Measurements from ENCODE around the gene HOXB1. TPM values are rescaled to one million over a fixed set of nuclear protein-coding genes. Genes with fewer than 3 reads are reported as not detected.
"Not testable (repeated sequence)": the region's sequence is repeated elsewhere in the genome, so short reads cannot be mapped to it uniquely, and the experiment has no call there.

Gene HOXB1
- total RNA-seq, 1 experiment from 2014 or later: not detected

DNA sequence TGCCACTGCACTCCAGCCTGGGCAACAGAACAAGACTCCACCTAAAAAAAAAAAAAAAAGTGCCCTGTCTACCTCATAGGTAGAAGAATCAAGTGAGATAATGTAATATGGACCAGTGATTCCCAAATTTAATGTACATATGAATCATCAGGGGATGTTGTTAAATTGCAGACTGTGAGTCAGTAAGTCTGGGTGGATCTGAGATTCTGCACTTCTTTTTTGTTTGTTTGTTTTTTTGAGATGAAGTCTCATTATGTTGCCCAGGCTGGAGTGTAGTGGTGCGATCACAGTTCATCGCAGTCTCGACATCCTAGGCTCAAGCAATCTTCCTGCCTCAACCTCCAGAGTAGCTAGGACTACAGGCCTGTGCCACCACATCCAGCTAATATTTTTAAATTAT, 31.6 kb downstream of the HOXB1 start:
- DNase-seq (ENCODE audit: low spot score): no peak

DNA sequence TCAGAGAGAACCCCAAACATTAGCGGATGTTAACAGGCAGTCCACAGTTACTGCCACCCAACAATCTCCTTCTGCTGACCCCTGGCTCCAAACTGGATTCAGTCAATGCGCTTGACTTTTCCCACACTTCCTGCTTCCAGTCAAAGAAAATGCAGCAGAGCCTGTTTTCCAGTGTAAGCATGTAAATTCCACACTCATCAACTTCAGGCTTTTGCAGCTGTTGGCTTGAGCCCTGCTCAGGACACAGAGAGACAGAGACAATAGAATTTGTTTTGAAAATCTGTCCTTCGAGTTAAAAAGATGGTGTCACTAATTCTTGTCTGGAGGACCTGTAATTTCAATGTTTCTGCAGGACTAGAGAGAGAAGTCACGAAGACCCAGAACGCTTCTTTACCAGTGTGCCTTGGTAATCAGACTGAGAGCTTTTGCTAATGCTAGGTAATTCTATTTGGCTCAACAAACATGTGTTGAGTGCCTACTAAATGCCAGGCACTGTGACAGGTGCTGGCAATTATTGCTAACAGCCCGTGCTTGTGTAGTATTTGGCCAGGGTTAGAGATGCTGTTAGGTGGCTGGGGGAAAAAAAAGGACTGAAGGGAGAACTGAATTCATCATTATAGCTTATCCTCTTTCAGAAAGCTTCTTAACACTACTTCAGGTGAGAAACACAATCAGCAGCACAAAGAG, 32.5 kb downstream of the HOXB1 start:
- DNase-seq (ENCODE audit: low spot score): peak; percentile 86

DNA sequence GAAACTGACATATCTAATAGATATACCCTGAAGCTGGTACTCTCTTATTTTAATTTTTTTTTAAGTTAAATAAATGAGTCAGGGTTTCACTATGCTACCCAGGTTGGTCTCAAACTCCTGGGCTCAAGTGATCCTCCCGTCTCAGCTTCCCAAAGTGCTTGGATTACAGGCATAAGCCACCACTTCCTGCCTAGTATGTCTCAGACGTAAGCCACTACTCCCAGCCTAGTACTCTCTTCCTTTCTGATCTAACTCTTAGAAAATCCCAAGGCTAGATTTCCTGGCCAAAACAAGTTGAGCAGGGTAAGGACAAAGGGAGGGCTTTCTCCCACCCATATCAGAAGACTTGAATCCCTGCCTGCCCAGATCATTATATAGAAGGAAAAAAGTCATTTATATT, 33.7 kb downstream of the HOXB1 start:
- DNase-seq (ENCODE audit: low spot score): peak; percentile 47

DNA sequence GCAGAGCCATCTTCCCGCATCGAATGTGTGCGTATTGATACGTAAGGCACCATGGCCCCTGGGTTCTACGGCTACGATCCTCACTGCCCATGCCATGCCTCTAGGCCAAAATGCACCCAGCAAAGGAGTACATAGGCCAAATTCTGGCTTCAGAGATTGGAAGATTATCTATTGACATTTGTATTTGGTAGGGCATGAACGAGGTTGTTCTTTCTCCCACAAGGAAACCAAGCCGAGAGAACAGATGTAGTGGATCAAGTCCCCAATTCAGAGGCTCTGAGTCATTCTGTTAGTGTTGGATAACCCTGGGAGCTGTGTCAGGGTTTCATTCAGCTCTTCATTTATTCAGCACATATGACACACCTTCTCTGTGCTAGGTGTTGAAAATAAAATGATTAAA, 36.5 kb downstream of the HOXB1 start:
- no peak for DNase-seq (ENCODE audit: low spot score)

DNA sequence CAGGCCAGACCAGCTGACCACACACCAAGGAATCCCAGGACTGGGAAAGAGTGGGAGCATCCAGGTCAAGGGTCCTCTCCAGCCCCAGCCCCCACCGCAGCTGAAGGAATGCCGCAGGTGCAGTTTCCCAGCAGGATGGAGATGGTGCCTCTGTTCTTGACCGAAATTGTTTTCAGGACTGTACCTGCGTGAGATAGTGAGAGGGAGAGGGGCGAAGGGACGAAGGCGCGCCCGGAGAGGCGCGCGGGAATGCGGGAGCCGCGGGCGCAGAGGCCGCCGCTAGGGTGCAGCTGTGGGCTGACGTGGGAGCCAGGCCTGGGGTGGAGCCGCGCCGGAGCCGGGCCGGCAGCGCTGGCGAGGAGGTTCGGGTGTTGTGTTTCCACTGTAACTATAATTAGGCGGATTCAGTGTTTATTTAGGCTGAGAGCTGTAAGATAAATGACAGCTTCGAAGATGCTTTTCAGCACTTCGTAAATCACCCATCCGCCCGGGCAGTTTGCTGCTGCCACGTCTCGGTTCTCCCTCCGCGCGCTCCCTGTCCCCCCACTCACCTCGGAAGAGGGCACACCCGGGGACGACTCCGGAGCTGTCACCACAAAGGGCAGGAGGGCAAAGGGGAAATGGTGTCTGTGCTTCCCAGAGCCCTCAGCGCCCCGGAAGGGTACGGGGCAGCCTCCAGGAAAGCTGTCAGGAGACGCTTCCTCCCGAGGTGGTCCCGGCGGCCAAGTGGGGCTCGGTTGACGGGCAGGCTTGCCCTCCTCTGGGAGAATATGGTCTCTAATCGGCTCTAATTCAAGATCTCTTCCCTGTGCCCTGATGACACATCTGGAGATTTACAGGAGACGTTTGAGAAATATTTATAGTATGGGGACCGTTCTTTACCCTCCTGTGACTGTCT, 38.2 kb downstream of the HOXB1 start:
- DNase-seq (ENCODE audit: low spot score): peak; percentile 88

DNA sequence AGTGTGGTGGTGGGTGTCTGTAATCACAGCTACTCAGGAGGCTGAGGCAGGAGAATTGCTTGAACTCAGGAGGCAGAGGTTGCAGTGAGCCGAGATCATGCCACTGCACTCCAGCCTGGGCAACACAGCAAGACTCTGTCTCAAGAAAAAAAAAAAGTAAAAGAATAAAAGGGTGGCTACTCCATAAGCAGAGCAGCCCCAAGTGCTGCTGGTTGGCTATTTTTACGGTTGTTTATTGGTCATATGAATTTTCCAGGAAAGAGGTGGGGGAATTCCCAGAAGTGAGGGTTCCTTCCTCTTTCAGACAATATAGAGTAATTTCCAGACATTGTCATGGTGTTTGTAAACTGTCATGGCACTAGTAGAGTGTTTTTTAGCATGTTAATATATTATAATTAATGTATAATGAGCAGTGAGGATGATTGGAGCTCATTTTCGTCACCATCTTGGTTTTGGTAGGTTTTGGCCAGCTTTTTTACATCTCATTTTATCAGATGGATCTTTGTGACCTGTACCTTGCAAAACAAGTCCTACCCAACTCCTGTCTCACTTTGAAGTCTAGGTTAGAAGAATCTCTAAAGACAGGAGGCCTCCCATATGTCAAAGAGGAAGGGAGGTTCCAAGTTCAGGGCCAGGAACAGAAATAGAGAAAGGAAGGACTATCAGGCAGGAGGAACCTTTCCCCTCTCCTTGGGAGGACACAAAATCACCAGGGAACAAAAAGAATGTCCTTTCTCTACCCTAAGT, 39.1 kb downstream of the HOXB1 start:
- DNase-seq (ENCODE audit: low spot score): peak; percentile 45

DNA sequence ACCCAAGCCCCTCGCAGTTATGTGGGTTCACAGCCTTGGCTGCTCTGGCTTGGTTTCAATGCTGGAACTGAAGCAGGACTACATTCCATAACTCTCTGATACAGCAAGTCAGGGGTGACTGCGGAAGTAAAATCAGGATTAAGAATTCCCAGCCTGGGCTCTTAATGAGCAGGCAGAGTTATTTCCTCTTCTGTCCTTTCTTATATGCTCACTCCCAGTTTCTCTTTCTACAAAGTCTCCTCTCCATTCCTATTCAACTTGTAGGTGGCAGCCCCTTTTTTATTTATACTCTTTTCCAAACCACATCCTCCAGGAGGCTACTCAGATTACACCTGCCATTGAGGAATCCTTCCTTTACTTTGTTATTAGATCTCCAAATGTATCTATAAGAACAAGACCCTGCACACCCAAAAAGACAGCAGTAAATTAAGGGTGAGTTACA, 40.3 kb downstream of the HOXB1 start:
- DNase-seq (ENCODE audit: low spot score): peak; percentile 68

DNA sequence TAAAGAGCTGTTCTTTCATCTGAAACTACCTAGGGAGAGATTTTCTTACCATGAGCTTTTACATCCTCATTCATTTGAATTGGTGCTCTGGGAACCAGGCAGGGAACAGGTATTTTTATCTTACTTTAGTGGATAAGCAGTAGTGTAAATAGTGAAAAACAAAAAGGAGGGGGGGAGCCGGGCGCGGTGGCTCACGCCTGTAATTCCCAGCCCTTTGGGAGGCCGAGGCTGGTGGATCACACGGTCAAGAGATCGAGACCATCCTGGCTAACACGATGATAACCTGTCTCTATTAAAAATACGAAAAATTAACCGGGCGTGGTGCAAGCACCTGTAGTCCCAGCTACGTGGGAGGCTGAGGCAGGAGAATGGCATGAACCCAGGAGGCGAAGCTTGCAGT, 41.0 kb downstream of the HOXB1 start:
- no peak for DNase-seq (ENCODE audit: low spot score)

DNA sequence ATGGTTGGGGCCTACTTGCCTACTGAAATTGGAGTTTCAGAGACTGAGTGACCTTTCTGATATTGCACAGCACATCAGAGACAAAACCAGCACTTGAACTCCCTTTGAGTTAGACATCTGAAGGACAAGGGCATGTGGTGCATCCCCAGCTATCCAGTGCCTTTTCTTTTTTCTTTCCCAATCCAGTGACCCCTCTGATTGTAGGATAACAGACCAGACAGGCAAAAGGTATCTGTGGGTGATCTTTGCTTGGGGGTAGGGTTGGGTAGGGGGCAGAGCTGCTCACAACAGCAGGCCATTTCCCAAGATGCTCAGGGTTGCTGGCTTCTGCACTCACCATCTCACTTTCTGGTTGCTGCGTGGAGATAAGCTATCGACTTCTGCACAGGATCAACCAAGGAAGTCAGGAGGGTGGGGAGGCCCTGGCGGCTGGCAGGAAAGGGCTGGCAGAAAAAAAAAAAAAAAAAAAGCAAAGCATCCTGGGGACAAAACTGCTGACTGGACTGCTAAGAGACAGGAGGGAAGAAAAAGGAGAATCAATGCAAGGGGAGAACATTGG, 42.2 kb downstream of the HOXB1 start:
- peak; percentile 56 for DNase-seq (ENCODE audit: low spot score)

DNA sequence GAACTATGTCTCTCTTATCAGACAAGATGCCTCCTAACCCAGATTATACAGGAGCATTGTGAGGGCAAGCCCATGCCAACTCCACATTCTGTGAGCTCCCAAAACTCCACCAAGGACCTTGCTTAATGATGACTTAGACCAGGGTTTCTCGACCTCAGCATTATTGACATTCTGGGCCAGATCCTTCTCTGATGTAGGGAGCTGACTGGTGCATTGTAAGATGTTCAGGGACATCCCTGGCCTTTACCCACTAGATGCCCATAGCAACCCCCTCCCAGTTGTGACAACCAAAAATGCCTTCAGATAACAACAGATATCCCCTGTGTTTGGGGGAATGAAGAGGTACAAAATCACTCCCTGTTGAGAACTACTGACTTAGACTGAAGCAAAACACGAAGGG, 43.6 kb downstream of the HOXB1 start:
- no peak for DNase-seq (ENCODE audit: low spot score)

DNA sequence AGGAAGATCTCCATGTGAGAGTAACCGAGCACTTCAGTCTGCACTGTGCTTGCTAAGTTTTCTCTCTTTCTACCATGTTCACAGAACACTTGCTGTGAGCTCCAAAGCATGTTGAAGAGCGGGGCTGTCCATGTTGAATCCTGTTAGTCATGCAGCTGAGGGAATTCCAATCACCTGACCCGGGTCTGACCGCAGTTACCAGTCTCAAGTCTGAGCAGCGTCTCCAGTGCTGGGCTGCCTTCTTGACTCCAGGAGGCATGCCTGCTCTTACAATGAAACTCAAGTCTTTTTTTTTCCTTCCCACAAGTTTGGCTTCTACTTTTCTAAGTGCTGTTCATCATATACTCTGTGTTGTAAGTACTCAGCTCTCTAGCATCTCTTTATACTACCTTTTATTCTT, 44.3 kb downstream of the HOXB1 start:
- peak; percentile 80 for DNase-seq (ENCODE audit: low spot score)

DNA sequence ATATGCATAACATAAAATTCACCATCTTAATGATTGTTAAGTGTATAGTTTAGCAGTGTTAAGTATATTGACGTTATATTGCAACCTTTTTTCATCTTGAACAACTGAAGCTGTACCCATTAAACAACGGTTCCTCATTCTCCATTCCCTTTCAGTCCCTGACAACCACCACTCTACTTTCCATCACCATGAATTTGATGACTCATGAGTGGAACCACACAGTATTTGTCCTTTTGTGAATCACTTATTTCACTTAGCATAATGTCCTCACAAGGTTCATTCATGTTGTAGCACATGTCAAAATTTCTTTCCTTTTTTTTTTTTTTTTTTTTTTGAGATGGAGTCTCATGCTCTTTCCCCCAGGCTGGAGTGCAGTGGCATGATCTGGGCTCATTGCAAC, 46.0 kb downstream of the HOXB1 start:
- peak; percentile 62 for DNase-seq (ENCODE audit: low spot score)

DNA sequence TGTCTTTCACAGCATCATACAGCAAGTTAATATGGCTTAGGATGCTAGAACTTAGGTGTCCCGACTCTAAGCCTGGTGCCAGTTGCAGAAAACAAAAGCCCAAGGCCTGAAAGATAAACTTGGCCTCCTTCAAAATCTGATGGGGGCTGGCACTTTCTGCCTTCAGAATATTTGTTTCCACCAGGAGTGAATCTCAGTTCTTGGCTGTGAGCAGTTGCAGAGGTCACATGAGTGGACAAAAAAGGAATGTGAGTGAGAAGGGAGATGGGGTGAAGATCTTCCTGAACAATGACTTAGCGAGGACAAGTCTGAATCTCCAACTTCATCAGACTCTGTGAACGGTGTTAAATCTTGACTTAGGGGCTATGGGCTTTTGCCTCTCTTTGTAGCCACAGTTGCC, 46.6 kb downstream of the HOXB1 start:
- DNase-seq (ENCODE audit: low spot score): no peak

DNA sequence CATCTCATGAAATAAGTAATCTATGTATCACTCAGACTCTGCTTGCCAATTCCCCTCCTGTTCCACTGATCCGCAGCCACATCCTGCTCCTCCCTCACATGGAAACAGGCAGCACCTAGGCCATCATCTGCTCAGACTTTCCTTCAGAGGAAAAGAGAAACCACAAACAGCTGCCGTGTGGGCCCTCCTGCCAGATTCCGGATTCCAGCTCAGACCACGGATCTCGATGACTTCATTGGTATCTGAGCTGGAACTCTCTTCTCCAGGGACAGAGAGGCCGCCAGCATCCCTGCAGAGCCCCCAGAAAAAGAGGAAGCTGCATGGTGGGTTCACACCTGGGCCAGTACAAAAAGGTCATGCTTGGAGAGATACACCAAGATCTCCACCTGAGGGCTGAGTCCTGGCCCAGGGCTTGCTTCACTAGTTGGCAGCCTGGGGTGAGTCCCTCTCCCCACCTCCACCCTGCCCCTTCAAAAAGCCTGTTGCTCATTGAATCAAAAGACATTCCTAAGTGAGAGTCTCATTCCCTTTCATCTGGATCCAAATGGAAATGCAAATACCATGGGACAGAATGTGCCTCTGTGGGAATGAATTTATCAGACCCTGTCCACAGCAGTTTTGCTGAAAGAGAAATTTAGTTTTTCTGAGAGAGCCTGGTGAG, 47.2 kb downstream of the HOXB1 start:
- DNase-seq (ENCODE audit: low spot score): peak; percentile 88

DNA sequence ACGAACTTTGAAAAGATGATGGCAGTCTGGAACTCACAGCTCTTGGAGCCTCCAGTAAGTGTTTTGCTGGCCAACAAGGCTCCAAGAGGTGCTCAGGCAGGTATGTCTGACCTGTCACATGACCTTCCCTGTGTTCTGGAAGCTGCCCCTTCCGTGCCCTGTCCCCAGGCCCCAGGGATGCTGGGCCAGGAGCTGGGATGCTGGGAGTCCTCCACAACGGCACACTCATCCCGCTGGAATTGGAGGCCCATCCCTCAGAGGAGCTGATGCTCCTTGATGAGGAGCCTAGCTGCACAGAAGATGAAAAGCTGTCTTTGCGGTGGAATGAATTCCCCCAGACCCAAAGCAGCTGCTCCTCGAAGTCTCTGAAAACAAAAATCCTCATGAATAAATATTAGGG, 47.8 kb downstream of the HOXB1 start:
- DNase-seq (ENCODE audit: low spot score): no peak

DNA sequence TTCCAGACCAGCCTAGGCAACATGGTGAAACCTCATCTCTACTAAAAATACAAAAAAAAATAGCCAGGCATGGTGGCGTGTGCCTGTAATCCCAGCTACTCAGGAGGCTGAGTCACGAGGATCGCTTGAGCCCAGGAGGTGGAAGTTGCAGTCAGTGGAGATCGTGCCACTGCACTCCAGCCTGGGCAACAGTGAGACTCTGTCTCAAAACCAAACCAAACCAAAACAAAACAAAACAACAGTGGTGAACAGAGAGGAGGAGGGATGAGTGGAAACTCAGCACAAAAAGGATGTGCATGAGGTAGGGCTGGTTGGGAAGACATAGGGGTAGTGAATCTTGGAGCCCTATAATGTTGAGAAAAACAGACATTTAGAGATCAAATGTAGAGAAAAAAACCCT, 48.5 kb downstream of the HOXB1 start:
- not testable (repeated sequence) for DNase-seq (ENCODE audit: low spot score)

DNA sequence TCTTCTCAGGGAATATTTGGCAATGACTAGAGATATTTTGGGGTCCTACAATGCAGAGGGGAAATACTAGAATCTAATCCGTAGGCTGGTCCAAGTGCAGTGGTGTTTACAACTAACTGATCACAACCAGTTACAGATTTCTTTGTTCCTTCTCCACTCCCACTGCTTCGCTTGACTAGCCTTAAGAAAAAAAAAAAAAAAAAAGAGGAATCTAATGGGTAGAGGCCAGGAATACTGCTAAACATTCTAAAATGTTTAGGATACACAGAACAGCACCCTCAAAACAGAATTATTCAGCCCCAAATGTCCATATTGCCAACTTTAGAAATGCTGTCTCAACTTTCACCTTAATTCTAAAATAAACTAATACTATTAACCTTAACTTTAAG, 51.8 kb downstream of the HOXB1 start:
- no peak for DNase-seq (ENCODE audit: low spot score)

Measured in HT-29 (cell line).